Mesenchymal stem cell (in vitro differentiated cells and primary cell): ENCODE measurements around the gene PDZK1IP1.

ENCODE experiments used
- DNase-seq: peaks from one replicate; pipeline ENCODE4 v3.0.0-alpha.2; 2013
- H2AFZ ChIP-seq: one replicate; pipeline ENCODE4 v1.6.1; 2013; ENCODE audit warnings: low read depth, mild to moderate bottlenecking, control low read depth, inconsistent platforms, low read length, moderate library complexity
- H2AK5ac ChIP-seq: 2 replicates; pipeline ENCODE4 v1.6.1; 2013; ENCODE audit warnings: low read length, moderate library complexity, mild to moderate bottlenecking, inconsistent platforms; ENCODE audit not compliant: severe bottlenecking
- H2BK120ac ChIP-seq: one replicate; pipeline ENCODE4 v1.6.1; 2013; ENCODE audit warnings: low read depth, mild to moderate bottlenecking, inconsistent platforms, low read length, moderate library complexity
- H2BK12ac ChIP-seq, 2 experiments: one replicate each; pipeline ENCODE4 v1.6.1; 2013; ENCODE audit warnings: inconsistent platforms in 2 of 2, low read length in 2 of 2, mild to moderate bottlenecking in 2 of 2, moderate library complexity in 2 of 2, control low read depth in 1 of 2
- H2BK15ac ChIP-seq: one replicate; pipeline ENCODE4 v1.6.1; 2013; ENCODE audit warnings: mild to moderate bottlenecking, low read depth, inconsistent platforms; ENCODE audit not compliant: poor library complexity, severe bottlenecking
- H2BK5ac ChIP-seq: 2 replicates; pipeline ENCODE4 v1.6.1; 2013; ENCODE audit warnings: low read depth, mild to moderate bottlenecking, low read length, control low read depth, inconsistent platforms; ENCODE audit not compliant: poor library complexity, severe bottlenecking
- H3K14ac ChIP-seq, 2 experiments: one replicate each; pipeline ENCODE4 v1.6.1; 2013; ENCODE audit warnings: inconsistent platforms in 2 of 2, low read length in 2 of 2, control low read depth in 1 of 2, mild to moderate bottlenecking in 1 of 2, moderate library complexity in 1 of 2
- H3K18ac ChIP-seq, 2 experiments: one replicate each; pipeline ENCODE4 v1.6.1; 2013; ENCODE audit warnings: inconsistent platforms in 2 of 2, low read length in 2 of 2, control low read depth in 1 of 2, low read depth in 1 of 2, mild to moderate bottlenecking in 1 of 2
- H3K23ac ChIP-seq, 2 experiments: one replicate each; pipeline ENCODE4 v1.6.1; 2013; ENCODE audit warnings: inconsistent platforms in 2 of 2, low read length in 2 of 2, mild to moderate bottlenecking in 2 of 2, moderate library complexity in 2 of 2, control low read depth in 1 of 2
- H3K27ac ChIP-seq: 2 replicates; pipeline ENCODE4 v1.5.1; 2013; ENCODE audit warnings: mild to moderate bottlenecking, moderate library complexity, low read length, control low read depth, inconsistent platforms; ENCODE audit not compliant: poor library complexity, severe bottlenecking
- H3K27me3 ChIP-seq, 2 experiments: 2 replicates each; pipeline versions ENCODE4 v1.6.1 to v1.7.0; 2013; ENCODE audit warnings: low read length in 2 of 2, mild to moderate bottlenecking in 2 of 2, moderate library complexity in 2 of 2, control low read depth in 1 of 2, inconsistent platforms in 1 of 2; ENCODE audit not compliant: control insufficient read depth in 1 of 2, insufficient read depth in 1 of 2
- H3K36me3 ChIP-seq, 2 experiments: 2 replicates each; pipeline versions ENCODE4 v1.6.1 to v1.7.0; 2013; ENCODE audit warnings: low read length in 2 of 2, control low read depth in 1 of 2, inconsistent platforms in 1 of 2, low read depth in 1 of 2, mild to moderate bottlenecking in 1 of 2; ENCODE audit not compliant: insufficient read depth in 2 of 2, control insufficient read depth in 1 of 2
- H3K4ac ChIP-seq, 2 experiments: one replicate each; pipeline ENCODE4 v1.6.1; 2013; ENCODE audit warnings: inconsistent platforms in 2 of 2, low read length in 2 of 2, mild to moderate bottlenecking in 2 of 2, moderate library complexity in 2 of 2, control low read depth in 1 of 2, low read depth in 1 of 2
- H3K4me1 ChIP-seq: 2 replicates; pipeline ENCODE4 v1.6.1; 2013; ENCODE audit warnings: low read depth, low read length, control low read depth; ENCODE audit not compliant: control insufficient read depth, insufficient read depth
- H3K4me2 ChIP-seq: 2 replicates; pipeline ENCODE4 v1.6.1; 2013; ENCODE audit warnings: low read length, mild to moderate bottlenecking, inconsistent platforms; ENCODE audit not compliant: poor library complexity, severe bottlenecking
- H3K4me3 ChIP-seq, 2 experiments: 2 replicates each; pipeline versions ENCODE4 v1.5.1 to v1.7.0; 2013; ENCODE audit warnings: low read length in 2 of 2, mild to moderate bottlenecking in 2 of 2, control low read depth in 1 of 2, low read depth in 1 of 2; ENCODE audit not compliant: insufficient read depth in 1 of 2
- H3K79me1 ChIP-seq: replicated peaks from 2 replicates; pipeline ENCODE4 v1.6.1; 2013; ENCODE audit warnings: mild to moderate bottlenecking, control low read depth, low read length, inconsistent platforms; ENCODE audit not compliant: poor library complexity, severe bottlenecking
- H3K9ac ChIP-seq: 2 replicates; pipeline ENCODE4 v1.7.0; 2013; ENCODE audit warnings: mild to moderate bottlenecking, low read length, moderate library complexity
- H3K9me3 ChIP-seq: 2 replicates; pipeline ENCODE4 v1.7.0; 2013; ENCODE audit warnings: mild to moderate bottlenecking, low read length; ENCODE audit not compliant: control insufficient read depth
- H4K8ac ChIP-seq: one replicate; pipeline ENCODE4 v1.6.1; 2013; ENCODE audit warnings: inconsistent platforms, mild to moderate bottlenecking, low read length, moderate library complexity
- H4K91ac ChIP-seq: one replicate; pipeline ENCODE4 v1.6.1; 2013; ENCODE audit warnings: mild to moderate bottlenecking, low read length, inconsistent platforms
- WGBS: methylation state at CpG from one replicate; pipeline ENCODE4 v1.1.7; 2013; ENCODE audit warnings: mixed read lengths; 5-methylcytosine and 5-hydroxymethylcytosine counted together

PDZK1IP1 gene

GRCh38 chr1:47183308-47184089 lies 6.3 kb downstream of the PDZK1IP1 start:
- H4K8ac ChIP-seq: no peak overlapping the region
- no peak overlapping the region for H2BK12ac ChIP-seq
- H3K4me3 ChIP-seq: no peak overlapping the region
- DNase-seq: no peak
- H3K23ac ChIP-seq: no peak overlapping the region
- no peak overlapping the region for H3K4ac ChIP-seq
- H3K9ac ChIP-seq: no peak overlapping the region
- H2BK120ac ChIP-seq: no peak overlapping the region
- peaks cover 0 to 29% of the 10 kb centered on the region in 2 experiments for H3K27me3 ChIP-seq
- no peaks in the 10 kb centered on the region for H3K9me3 ChIP-seq
- H2AFZ ChIP-seq: no peak overlapping the region
- no peak overlapping the region for H3K4me2 ChIP-seq
- H3K18ac ChIP-seq: no peak overlapping the region
- no peaks in the 10 kb centered on the region for H3K36me3 ChIP-seq
- H2BK5ac ChIP-seq: no peak overlapping the region
- no peak overlapping the region for H4K91ac ChIP-seq
- 87% methylated on average over 11 of the region's 11 CpGs for WGBS
- H3K27ac ChIP-seq: no peak overlapping the region
- peaks cover 33% of the 10 kb centered on the region for H3K4me1 ChIP-seq
- H3K79me1 ChIP-seq: no peaks in the 10 kb centered on the region
- H2AK5ac ChIP-seq: peak overlapping the region; percentile 33
- no peak overlapping the region for H3K14ac ChIP-seq
- H2BK15ac ChIP-seq: no peak overlapping the region

GRCh38 chr1:47182676-47183235 lies 7.1 kb downstream of the PDZK1IP1 start:
- no peak overlapping the region for H2BK15ac ChIP-seq
- no peak overlapping the region for H3K4me3 ChIP-seq
- no peak overlapping the region for H4K91ac ChIP-seq
- H3K4ac ChIP-seq: no peak overlapping the region
- DNase-seq: no peak
- H3K23ac ChIP-seq: no peak overlapping the region
- peak overlapping the region; percentile 20 for H2AK5ac ChIP-seq
- H4K8ac ChIP-seq: no peak overlapping the region
- H3K4me1 ChIP-seq: peaks cover 34% of the 10 kb centered on the region
- no peaks in the 10 kb centered on the region for H3K9me3 ChIP-seq
- no peak overlapping the region for H3K9ac ChIP-seq
- no peak overlapping the region for H3K4me2 ChIP-seq
- no peak overlapping the region for H3K14ac ChIP-seq
- H2BK5ac ChIP-seq: no peak overlapping the region
- peaks cover 0 to 29% of the 10 kb centered on the region in 2 experiments for H3K27me3 ChIP-seq
- H2AFZ ChIP-seq: no peak overlapping the region
- no peak overlapping the region for H2BK12ac ChIP-seq
- H3K18ac ChIP-seq: no peak overlapping the region
- H2BK120ac ChIP-seq: no peak overlapping the region
- H3K36me3 ChIP-seq: no peaks in the 10 kb centered on the region
- H3K27ac ChIP-seq: no peak overlapping the region
- WGBS: 62% methylated on average over 7 of the region's 7 CpGs
- H3K79me1 ChIP-seq: no peaks in the 10 kb centered on the region

GRCh38 chr1:47181955-47182675 lies 7.7 kb downstream of the PDZK1IP1 start:
- Histone ChIP-seq H4K8ac (no peak overlapping the region), H2AFZ (no peak overlapping the region), H2BK15ac (no peak overlapping the region), H2AK5ac (peak overlapping the region; percentile 20), H2BK12ac (no peak overlapping the region), H3K23ac (no peak overlapping the region), H3K4me3 (no peak overlapping the region), H3K79me1 (no peaks in the 10 kb centered on the region), H3K9ac (no peak overlapping the region), H2BK120ac (no peak overlapping the region), H3K14ac (no peak overlapping the region), H3K4me2 (no peak overlapping the region), H3K27ac (no peak overlapping the region), H3K27me3 (peaks cover 0 to 29% of the 10 kb centered on the region in 2 experiments), H3K4me1 (peaks cover 34% of the 10 kb centered on the region), H3K18ac (no peak overlapping the region), H3K9me3 (no peaks in the 10 kb centered on the region), H2BK5ac (no peak overlapping the region), H4K91ac (no peak overlapping the region), H3K4ac (no peak overlapping the region), H3K36me3 (no peaks in the 10 kb centered on the region)
- DNase-seq: no peak
- WGBS: 62% methylated on average over 5 of the region's 7 CpGs
